ENCODE results near the gene ERFL.

DNA sequence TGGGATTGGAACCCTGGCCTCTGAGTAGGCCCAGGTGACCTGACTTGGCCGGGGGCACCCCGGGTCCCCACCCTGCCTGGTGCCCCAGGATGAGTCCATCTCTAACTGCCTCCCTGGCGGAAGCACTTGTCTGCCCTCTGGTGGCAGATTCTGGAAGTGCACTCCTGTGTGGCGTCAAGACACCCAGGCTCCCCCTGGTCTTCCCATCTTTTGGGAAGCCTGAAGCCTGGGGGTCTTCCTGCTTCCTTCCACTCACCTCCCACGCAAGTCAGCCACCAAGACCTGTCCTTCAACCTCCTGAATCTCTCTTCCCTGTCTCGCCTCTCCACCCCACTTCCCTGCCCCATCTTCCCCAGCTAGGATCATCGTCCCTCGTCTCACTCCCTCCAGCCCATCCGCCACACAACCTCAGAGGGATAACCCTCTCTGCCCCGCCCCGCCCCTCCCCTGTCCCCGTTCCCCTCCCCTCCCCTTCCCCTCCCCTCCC lies 23.5 kb upstream of the ERFL start:
- TF ChIP-seq, protein P1, sequence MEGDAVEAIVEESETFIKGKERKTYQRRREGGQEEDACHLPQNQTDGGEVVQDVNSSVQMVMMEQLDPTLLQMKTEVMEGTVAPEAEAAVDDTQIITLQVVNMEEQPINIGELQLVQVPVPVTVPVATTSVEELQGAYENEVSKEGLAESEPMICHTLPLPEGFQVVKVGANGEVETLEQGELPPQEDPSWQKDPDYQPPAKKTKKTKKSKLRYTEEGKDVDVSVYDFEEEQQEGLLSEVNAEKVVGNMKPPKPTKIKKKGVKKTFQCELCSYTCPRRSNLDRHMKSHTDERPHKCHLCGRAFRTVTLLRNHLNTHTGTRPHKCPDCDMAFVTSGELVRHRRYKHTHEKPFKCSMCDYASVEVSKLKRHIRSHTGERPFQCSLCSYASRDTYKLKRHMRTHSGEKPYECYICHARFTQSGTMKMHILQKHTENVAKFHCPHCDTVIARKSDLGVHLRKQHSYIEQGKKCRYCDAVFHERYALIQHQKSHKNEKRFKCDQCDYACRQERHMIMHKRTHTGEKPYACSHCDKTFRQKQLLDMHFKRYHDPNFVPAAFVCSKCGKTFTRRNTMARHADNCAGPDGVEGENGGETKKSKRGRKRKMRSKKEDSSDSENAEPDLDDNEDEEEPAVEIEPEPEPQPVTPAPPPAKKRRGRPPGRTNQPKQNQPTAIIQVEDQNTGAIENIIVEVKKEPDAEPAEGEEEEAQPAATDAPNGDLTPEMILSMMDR (conservative IDR thresholded peaks at IDR 0.05): peak; percentile 80
- TF ChIP-seq ZFX (IDR thresholded peaks at IDR 0.05): no peak
